Activated CD8-positive, alpha-beta memory T cell treated with anti-CD3 and anti-CD28 coated beads, Interleukin-2, amount 50 U/mL, for 48 hours (primary cell): ENCODE data around the gene SCPEP1.
A peak's percentile ranks its signal among the peaks of the same experiment; 100 is the strongest.
"Not testable (repeated sequence)": the region's sequence is repeated elsewhere in the genome, so short reads cannot be mapped to it uniquely, and the experiment has no call there.

Experiments
- DNase-seq: peaks from one replicate; pipeline ENCODE4 v3.0.0-alpha.2; 2020

The SCPEP1 gene, protein sequence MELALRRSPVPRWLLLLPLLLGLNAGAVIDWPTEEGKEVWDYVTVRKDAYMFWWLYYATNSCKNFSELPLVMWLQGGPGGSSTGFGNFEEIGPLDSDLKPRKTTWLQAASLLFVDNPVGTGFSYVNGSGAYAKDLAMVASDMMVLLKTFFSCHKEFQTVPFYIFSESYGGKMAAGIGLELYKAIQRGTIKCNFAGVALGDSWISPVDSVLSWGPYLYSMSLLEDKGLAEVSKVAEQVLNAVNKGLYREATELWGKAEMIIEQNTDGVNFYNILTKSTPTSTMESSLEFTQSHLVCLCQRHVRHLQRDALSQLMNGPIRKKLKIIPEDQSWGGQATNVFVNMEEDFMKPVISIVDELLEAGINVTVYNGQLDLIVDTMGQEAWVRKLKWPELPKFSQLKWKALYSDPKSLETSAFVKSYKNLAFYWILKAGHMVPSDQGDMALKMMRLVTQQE

DNA sequence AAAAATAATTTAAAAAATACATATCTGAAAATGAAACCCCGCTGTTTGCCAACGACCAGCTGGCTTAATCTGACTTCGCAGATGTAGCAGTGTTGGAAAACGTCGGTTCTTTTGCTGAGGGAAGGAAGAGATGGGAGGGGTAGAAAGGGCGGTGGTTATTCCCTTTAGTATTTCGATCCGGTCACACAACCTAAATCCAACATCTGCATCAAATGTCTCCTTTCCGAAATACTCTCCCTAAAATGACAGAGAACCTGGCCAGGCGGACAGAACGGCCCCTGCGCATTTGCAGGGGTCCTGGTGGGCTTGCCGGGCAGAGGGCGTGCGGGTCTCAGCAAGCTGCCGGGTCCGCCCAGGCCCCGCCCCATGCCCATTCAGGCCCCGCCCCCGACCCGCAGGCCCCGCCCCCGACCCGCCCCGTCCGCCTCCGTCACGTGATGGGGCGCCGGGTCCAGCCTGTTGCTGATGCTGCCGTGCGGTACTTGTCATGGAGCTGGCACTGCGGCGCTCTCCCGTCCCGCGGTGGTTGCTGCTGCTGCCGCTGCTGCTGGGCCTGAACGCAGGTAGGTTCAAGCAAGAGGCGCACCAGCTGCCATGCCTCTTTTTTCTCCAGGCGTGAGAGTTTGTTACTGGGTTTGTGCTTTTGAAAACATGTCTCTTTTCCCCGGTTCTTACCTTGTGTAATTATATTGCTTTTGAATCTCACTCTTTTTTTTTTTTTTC lies at the start of gene SCPEP1:
Gene SCPEP1 (plus strand): TSS at position 459 of the 723 bp plus-strand sequence. CDS start 29 bp downstream, at position 488.
- peak; percentile 90 for DNase-seq

DNA sequence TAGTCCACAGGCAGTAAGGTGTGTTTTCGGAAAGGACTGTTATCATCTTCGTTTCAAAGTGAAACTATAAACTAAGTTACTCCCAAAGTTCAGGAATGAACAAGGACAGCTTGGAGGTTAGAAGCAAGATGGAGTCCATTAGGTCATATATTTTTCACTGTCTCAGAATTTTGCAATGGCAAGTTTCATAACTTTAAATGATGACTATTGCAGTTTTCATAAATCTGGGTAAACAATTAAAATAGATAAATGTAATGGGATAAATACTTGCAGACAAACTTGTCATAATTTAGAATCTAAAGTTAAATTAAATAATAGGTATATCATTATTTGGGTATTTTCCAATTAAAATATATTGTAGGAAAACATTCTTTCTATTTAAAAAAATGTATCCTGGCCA lies 49.3 kb upstream of the SCPEP1 start:
- no peak for DNase-seq

DNA sequence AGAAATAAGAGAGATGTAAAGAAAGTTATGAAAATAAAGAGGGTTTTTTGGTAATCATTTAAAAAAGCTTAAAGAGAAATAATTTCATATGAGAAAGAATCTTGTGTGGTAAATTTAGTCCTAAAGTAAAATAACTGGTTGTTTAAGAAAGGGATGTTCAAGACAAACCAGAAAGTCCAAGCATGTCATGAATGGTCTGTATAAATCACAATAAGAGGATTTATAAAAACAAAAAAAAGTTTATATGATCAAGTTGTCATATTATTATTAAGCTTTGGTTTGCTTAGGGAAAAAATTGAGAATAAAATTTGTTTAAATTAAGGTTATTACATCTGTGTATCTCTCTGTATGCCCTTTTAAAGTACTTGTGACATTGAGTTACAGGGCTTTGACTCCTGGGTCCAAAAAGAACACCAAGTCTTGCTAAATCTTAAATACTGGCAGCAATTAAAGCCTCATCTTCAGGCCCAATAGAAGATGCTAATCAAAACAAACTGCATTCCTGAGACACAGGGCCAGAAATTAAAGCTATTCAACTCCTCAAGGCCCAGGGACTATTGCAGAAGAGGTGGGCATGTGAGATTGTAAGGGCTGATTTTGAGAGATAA lies 48.5 kb upstream of the SCPEP1 start:
- DNase-seq, result no peak

DNA sequence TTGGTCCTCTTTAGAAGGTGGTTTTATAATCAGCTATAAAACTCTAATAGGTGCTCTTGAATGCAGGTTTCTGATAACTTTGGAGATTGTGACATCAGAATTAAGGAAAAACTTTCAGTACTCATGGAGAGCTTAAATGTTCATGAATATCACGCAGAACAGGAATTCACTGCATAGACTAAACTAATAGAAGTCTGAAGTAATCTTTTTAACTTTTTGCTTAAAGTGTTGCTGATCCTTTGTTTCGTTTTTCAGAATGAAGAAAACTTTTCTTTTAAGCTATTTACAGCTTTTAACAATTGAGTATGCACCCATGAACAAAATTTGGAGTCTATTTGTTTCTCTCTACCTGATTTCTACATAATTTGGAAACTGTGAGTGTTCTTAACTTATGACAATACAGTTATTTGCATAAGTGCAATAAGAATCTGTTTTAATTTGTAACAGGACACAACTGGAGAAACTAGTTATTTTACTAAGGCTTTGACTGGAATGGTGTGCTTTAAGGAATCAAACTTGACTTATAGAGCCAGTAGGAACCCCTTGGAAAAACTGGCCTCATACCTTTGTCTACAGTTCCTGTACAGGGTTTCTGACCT lies 47.1 kb upstream of the SCPEP1 start:
- no peak for DNase-seq

DNA sequence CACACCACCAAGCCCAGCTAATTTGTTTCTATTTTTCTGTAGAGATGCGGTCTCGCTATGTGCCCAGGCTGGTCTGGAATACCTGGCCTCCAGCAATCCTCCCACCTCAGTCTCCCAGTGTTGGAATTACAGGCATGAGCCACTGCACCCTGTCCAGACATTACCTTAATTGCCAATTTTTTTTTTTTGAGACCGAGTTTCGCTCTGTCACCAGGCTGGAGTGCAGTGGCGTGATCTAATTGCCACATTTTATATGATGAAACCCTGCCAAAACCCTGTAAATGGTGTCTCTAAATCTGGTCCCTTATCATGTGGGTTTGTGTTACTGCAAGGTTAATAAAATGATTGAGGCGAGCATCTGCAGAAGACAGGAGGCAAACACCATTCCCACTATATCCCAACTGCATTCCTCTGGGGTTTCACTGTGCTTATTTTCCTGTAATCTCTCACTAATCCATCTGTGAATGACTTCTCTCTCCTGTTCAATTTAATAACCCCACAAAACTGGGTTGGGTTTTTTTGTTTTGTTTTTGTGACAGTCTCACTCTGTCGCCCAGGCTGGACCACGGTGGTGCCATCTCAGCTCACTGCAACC lies 44.7 kb upstream of the SCPEP1 start:
- no peak for DNase-seq

DNA sequence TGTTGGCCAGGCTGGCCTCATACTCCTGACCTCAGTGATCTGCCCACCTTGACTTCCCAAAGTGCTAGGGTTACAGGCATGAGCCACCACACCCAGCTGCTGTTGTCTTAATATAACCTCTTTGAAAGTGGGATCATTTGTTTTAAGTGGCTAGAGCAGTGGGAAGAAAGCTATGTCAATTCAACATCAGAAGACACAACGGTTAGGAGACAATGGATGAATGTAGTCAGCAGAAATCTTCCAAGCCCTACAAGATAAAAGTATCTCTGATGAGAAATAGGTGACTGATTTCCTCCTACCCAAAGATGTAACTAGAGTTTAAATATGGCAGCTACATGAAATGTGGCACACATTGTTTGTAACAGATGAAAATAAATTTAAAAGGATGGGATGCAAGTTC lies 44.1 kb upstream of the SCPEP1 start:
- DNase-seq, result no peak

DNA sequence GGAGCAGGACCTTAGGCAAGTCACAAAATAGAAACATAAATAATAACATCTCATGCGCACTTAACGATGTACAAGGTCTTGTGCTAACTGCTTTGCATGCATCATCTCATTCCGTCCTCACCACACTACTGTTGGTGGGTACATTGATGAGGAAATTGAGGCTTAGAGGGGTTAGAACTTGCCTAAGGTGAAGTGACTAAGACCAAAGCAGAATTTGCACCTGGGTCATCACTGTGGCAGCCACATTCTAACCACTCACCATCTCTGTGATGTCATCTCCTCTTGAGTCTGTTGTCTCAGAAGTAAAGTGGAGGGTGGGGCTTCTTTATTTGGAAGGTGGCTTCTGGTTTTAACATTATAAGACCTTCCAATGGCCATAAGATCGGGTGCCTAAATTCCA lies 43.7 kb upstream of the SCPEP1 start:
- DNase-seq, result no peak

DNA sequence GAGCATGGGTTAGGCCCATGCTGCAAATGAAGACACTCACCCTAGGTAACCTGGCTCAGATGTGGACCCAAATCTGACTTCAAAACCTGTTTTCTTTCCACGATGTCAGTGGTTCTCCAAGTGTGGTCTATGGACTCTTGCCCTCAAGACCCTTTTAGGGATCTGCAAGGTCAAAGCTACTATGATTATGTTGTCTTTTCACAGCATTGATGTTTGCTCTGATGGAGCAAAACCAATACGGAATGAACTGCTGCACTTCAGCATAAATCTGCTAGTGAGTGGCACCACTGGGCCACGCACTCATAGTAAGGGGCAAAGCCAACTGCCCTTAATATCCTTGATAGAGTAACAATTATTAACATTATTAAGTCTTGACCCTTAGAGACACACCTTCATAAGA lies 42.5 kb upstream of the SCPEP1 start:
- no peak for DNase-seq

DNA sequence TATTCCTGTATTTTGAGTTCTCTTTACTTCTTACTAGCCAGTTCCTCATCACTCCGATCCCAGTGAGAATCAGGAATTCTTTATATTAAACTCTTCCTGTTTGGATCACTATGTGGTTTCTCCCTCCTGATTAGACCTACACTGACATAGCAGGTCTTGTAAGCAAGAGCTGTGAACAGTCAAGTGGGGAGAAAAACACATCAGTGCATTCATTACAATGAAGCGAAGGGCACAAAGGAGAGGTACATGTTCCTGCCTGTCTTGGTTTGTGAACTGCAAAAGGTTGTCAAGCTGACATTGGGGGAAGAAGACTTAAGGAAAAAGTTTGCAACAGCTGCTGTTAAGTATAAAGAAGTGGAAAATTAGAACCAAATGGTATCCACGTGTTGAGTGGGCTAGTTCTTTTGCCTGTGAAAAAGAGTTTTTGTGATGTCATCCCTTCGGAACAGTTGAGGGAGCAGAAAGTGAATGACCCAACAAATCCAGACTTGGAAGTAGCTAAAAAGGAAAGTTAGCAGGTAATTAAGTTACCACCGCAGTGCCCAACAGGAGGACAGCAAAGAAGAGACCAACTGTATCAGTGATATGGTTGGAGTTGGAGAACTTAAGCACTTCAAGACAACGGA lies 41.1 kb upstream of the SCPEP1 start:
- DNase-seq, result no peak

DNA sequence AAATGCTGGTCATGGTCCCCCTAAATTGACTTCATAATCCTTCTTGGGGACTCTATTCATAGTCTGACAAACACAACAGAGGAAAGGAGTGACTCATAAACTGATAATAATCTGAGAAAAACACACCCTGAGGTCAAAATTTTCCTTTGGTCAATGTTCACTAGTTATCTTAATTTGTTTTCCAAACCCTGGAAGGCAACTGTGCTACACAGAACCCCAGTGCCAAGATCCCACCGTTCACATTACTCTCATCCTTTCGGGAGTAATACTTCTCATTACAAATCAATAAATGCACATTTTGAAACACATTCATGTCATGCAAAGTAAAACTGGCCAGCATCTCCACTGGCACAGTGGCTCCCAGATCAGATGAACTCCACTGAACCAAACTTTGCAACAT lies 40.2 kb upstream of the SCPEP1 start:
- DNase-seq, result no peak

DNA sequence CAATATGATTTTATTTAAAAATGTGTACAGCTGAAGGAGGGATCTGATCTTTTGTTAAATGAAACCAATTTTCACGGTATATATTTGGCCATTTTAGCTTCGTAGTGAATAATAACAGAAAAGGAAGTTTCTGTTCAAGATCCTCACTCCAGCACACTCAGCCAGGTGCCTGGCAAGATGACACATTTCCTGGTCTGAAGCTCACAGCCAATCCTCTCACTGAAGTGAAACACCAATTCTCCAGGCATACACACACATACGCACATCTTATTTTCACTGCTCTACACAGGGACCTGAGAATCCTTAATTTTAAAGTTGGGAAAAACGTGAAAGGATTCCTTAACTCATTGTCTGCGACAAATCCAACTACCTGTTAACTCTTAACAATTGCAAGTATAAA lies 39.7 kb upstream of the SCPEP1 start:
- not testable (repeated sequence) for DNase-seq

DNA sequence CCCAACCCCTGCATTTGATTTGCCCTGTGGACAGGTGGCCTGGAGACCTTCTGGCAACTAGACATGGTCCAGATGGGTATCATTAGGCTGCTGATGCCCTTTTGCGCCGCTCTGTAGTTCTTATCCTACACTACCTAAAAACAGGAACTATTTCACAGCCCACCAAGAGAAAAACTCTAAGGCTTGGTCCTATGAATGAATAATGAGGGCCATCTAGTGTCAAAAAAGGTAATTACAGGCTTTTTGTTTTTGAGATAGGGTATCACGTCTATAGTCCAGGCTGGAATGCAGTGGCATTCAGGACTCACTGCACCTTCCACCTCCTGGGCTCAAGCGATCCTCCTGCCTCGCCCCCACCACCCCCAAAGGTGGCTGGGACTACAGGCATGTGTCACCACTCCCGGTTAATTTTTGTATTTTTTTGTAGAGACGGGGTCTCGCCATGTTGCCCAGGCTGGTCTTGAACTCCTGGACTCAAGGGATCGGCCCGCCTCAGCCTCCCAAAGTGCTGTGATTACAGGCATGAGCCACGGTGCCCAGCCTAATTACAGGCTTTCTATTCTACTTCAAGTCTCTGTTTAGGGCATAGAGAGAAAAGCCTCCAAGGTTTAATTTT lies 38.0 kb upstream of the SCPEP1 start:
- no peak for DNase-seq

DNA sequence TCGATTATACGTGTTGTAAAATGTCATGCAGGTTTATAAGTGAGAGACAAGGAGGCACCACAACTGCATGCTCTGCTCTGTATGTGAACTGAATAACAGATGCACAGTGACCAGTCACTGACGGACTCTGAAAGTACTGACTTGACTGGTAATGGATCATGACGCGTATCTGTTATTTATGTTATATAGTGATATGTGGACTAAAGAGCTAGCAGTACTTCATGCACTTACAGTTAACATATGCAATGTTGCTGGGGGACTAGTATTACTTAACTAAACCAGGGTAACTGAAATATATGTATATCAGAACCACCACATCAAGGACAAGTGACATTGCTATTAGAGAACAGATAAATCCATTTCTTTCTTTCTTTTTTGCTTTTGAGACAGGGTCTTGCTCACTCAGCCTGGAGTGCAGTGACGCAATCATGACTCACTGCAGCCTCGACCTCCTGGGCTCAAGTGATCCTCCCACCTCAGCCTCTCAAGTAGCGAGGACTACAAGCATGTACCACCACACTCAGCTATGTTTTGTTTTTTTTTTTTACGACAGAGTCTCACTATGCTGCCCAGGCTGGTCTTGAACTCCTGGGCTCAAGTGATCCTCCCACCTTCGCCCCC lies 34.3 kb upstream of the SCPEP1 start:
- DNase-seq, result no peak

DNA sequence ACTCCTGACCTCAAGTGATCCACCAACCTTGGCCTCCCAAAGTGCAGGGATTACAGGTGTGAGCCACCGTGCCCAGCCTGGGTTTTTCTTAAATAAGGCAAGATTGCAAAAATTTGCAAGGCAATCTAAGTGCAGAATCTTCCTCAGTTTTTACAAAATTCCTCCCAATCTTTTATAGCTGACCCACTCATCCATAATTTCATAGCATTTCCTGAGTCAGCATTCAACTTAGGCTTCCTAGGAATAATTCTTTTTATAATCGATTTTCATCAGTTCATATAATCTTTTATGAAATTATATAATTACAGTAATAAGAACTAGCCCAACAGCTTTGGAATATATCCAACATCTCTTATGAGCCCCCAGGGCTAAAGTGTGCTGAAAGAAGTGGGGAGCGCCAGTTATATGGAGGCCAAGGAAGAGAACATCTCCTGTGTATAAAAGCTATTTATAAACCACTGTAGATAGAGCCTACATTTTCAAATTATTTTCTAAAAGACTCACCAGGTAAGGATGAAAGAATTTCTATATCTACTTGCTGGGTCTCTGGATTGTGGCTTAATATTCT lies 31.9 kb upstream of the SCPEP1 start:
- no peak for DNase-seq

DNA sequence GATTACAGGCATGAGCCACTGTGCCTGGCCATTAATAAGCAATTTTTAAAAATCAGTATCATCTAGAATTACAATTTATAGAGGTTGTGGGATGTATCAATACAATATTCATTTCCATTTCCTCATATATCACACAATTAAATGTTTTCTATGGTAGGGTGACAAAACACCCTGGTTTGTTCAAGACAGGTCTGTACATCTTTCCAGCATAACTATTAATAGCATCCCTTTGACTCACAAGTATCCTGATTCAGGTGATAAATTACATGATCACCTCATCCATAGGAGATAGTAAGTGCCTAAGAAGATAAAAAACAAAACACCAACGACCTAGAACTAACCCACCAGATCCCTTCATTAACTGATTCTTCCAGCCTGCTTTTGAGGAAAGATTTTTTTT lies 30.2 kb upstream of the SCPEP1 start:
- DNase-seq, result no peak

DNA sequence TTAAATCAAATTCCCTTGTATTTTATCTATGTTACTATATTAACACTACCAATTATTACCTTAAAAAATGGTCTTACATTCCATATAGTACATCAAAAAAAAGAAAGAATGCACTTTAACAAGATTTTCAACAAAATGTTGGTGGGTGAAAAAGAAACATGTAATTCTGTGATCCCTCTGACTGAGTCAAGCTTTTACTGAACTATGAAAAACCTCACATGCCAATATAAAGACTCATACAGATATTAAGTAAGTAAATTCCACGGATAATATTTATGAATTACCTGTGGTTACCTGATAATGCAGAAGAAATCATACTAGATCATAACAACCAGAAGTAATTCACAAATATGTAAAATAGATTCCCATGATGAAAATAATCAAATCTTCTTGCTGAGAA lies 29.4 kb upstream of the SCPEP1 start:
- no peak for DNase-seq

DNA sequence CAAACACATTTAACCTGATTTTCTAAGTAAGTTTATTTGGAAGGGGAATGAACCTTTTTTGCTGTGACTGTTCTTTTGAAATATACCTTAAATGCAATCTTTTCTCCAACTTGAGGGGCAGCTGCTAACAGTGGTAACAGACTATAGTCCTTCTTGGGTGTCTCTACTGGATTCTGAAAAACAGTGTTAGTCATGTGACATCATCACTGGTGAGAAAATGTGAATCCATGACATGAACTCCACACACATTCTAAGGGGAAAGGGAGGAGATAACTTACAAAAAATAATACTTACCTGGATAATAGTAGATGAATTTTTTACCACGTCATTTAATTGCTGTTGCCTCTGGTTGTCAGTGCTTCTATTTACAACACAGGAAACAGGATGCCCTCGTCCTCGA lies 28.3 kb upstream of the SCPEP1 start:
- no peak for DNase-seq

DNA sequence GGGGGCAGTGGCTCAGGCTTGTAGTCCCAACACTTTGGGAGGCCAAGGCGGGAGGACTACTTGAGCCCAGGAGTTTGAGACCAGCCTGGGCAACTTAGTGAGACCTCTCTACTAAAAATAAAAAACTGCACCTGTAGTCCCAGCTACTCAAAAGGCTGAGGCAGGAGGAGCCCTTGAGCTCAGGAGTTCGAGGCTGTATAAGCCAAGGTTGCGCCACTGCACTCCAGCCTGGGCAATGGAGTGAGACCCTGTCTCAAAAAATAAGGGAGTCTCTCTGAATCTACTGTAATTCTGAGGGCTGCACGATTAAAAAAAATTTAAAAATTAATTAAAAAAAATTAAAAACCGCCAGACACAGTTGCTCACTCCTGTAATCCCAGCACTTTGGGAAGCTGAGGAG lies 20.9 kb upstream of the SCPEP1 start:
- DNase-seq, result no peak

DNA sequence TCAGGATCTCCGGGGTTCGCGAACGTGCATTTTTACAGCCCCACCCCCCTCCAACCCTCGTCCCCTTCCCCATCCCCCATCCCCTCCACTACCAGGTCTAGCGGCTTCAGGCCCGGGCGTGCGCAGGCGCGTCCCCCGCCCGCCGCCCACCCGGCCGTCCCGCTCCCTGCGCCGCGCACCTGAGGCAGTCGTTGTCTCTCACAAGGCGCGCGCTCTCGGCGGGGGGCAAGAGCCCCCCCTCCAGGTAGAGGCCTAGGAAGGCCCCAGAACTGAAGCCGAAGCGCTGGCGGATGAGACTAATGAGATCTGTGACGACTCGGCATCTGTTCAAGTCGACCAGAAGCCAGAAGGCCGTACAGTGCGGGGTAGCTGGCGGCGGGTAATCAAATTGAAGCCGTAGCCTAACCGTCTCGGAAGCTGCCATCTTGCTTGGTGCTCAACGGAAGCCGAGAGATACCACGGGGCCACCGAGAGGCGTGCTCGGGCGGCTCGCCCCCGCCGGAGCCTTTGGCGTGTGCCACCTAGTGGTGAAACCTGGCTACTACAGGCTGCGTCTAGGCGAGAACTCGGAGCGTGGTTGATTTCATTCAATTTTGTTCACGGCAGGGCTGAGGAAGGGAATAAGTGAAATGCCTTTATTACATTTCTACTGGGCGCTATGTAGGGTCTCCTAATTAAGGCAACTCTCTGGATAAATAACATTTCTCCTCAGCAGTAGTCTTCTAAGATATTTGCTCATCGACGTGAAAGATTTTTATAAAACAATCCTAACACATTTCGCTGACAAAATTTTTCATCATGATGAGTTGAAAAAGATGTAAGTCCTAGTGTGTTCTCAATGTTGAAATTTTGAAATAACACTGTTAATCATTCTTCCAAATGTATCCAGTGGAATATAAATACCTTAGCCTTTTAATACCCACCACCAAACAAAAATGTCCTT lies 17.1 kb upstream of the SCPEP1 start, which contains the start of gene COIL:
Gene COIL (minus strand): TSS at position 455 of the 943 bp plus-strand sequence. CDS start 31 bp downstream, at position 424.
- peak; percentile 99 for DNase-seq

DNA sequence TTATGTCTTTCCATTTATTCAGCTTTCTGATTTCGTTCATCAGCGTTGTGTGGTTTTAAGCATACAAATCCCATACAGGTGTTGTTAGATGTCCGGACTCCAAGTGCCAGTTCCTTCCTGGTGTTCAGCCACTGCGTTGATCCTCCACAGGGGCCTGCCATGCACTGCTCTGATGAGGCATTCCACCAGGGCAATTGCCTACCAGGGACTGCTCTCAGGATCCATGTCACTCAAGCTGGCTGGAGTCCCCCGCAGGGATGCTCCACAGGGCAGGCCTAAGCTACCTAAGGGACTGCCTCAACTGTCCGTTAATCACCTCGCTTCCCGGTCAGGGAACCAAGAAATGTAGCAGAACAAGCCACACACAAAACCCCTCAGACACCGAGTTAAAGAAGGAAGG lies 12.7 kb upstream of the SCPEP1 start:
- DNase-seq, result not testable (repeated sequence)
